GM12874 (cell line): ENCODE results near the gene NTRK1.

Experiments
- TF ChIP-seq, protein P1 (sequence below): IDR thresholded peaks from 2 replicates; pipeline ENCODE4 v1.5.1; 2011; ENCODE audit warnings: low read depth, mild to moderate bottlenecking, control low read depth, low read length, moderate library complexity; ENCODE audit not compliant: insufficient read depth

Gene NTRK1

DNA sequence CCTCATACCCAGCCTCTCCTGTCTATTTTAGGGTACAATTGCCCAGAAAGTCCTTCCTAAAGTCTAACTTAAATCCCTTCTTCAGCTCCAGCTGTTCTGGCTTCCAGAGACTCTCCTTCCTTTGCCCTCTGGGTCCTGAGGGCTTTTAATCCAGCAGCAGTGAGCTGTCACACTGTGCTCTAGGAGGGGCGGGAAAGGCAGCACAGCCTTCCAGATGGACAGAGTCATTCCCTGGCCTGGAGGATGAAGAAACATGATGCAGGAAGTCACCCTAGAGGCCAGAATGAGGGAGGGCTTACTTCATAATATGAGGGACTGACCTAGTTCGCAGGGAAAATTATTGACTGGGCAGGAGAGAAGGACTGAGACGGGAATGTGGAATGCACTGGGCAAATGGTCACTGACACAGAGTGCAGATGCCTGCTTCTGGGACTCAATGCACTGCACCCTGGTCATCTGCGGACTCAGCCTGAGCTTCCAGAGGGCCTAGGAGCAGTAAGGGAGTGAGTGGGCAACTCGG, 45.3 kb upstream of the NTRK1 start:
- TF ChIP-seq, protein P1, sequence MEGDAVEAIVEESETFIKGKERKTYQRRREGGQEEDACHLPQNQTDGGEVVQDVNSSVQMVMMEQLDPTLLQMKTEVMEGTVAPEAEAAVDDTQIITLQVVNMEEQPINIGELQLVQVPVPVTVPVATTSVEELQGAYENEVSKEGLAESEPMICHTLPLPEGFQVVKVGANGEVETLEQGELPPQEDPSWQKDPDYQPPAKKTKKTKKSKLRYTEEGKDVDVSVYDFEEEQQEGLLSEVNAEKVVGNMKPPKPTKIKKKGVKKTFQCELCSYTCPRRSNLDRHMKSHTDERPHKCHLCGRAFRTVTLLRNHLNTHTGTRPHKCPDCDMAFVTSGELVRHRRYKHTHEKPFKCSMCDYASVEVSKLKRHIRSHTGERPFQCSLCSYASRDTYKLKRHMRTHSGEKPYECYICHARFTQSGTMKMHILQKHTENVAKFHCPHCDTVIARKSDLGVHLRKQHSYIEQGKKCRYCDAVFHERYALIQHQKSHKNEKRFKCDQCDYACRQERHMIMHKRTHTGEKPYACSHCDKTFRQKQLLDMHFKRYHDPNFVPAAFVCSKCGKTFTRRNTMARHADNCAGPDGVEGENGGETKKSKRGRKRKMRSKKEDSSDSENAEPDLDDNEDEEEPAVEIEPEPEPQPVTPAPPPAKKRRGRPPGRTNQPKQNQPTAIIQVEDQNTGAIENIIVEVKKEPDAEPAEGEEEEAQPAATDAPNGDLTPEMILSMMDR, result no peak

DNA sequence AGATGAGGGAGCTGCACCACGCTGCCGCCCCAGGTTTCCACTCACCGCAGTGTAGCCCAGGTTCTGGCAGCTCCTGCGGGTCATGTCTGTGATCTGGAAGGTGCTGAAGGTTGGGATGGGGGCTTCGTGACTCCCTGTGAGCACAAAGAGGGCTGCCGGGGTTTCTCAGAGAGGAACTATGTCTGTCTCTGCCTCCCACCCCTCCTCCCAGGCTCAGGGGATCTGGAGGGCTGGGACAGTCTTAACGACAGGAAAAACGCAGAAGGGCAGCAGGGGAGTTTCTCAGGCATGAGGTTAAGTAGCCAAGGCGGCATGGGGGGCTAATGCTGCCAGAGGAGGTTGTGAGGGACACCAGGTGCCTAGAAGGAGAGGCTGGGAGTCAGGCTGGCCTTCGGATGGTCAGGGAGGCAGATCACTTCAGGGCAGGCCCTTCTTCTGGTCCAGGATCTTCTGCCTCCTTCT, 44.7 kb upstream of the NTRK1 start:
- TF ChIP-seq, protein P1, result no peak

DNA sequence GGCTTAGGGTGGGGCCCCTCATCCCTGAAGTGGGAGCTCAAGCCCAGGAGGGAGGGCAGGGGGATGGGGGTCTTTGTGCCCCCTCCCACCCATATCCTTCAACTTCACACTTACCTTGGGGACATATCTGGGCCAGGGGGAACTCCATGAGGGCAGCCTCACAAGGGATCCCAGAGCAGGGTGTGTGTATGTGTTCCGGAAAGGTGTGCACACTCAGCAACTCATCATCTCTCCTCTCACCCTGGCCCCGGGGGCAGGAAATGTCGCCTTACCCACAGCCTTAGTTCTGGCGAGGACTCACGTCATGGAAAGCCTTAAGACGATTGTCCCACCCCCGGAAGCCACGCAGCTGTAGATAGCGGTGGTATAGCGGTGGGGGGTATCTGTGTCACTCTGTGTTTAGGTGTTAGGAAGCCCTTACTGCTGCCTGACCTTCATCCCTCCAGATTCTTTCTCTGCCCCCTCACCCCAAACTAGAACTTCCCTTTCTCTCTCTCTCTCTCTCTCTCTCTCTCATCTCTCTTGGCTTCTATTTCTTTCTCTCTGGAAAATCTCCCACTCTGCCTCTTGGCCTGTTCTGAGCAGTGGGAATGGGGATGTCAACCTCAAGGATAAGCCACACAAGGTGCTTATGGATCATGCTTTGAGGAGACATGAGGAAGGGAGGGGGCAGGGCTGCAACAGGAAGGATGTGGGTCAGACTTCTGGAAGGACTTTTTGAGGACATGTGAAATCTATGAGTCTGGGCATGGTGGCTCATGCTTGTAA, 43.9 kb upstream of the NTRK1 start, which contains the start of gene SH2D2A:
Gene SH2D2A (minus strand): TSS at position 288 of the 768 bp plus-strand sequence. CDS start 140 bp downstream, at position 148.
- TF ChIP-seq, protein P1, result no peak

DNA sequence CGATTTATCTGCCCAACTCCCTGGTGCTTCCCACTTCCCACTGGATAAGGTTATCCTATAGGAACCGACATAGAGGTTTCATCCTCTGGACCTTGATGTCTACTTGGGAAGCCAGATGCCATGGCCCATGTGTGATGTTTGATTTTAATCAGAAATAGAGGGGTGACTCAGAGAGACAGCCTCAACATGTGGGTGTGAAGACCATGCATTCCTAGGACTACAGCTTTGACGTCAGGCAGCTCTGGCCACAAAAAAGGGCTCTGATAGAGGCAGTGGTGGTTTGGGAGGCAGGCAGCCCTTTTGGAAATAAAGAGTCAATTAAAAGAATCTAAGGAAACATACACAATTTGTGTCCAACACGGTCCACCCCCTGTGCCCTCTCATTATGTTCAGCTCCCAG, 38.9 kb upstream of the NTRK1 start:
- TF ChIP-seq, protein P1, result no peak

DNA sequence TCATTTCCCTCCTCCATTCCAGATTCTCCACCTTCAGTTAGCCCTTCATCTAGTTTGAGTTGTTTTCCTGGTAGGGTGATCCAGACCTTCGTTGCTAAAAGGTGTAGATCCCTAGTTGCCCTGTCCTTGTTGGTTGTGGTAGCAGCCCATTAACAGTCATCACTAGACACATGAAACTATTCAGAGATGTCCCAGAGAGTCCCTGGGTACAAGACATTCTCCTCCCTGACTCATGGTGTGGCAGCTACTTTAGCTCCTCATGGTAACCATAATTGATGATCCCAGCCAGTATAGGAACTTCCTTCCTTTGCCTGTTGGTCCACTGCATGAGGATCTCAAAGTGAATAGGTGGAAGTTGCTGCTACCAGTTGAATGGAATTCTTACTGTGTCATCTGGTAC, 38.0 kb upstream of the NTRK1 start:
- TF ChIP-seq, protein P1, result no peak

DNA sequence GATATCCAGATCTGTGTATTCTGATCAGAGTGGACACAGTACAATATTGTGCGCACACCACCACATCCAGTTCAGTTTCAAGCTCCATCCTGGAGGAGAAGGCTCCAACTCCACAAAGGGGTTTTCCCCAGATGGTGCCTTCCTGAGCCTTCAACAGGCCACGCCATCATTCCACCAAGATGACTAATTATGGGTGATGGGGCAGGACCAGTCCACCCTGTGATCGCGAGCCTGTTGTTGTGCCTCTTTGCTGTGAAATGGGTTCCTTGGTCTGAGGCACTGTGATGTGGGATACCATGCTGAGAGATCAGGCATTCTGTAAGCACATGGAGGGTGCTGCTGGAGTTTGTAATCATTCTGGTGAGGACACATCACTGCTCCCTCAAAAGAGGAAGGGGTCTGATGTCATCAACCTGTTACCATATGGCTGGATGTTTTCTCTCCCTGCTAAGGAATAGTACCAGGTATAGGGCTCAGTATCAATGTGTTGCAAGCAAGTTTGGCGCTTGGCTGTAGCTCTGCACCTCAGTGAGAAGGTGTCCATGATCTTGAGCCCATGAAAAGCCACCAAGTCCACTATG, 37.4 kb upstream of the NTRK1 start:
- TF ChIP-seq, protein P1, result no peak

DNA sequence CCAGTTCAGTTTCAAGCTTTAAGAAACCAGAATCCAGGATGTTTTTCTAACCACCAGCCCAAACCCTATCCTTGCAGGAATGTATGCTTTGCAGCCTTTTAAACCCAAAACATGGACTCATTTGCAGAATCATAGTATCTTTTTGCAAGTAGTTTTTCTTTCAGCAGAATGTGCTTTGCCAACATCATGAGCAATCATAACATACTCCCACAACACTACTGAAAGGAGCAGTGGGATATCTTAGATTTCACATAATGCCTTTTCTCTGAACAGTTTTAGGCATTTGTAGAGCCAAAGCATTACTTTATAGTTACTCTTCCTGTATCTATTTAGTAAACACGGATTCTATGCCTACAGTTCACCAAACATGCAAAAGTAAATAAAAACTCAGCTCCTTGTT, 34.0 kb upstream of the NTRK1 start:
- TF ChIP-seq, protein P1, result no peak
